Fibroblast of lung (primary cell): ENCODE data around the gene SNRNP25.

Source experiments
- CTCF ChIP-seq, 2 donors: IDR thresholded peaks in 1 of 2; conservative IDR thresholded peaks in 1 of 2; 1 replicate in 1 of 2; 2 replicates in 1 of 2; pipeline ENCODE4 v1.5.1; 2011 to 2012; ENCODE audit warnings: low read length in 2 of 2, control low read depth in 1 of 2, inconsistent platforms in 1 of 2, low read depth in 1 of 2, mild to moderate bottlenecking in 1 of 2
- EZH2 ChIP-seq: IDR thresholded peaks from 2 replicates; pipeline ENCODE4 v1.5.1; 2012; ENCODE audit warnings: low read length, control low read depth, mild to moderate bottlenecking; ENCODE audit errors: missing control alignments

GRCh38 chr16:53346-54236, at the start of gene SNRNP25, which contains the start of gene POLR3K:
- TF ChIP-seq CTCF (conservative IDR thresholded peaks at IDR 0.05 in 1 of 2, IDR thresholded peaks at IDR 0.05 in 1 of 2; ENCODE audit: low read depth in 1 of 2, low read length in 2 of 2): no peak
- no peak for TF ChIP-seq EZH2
